Stimulated activated naive CD8-positive, alpha-beta T cell treated with anti-CD3 and anti-CD28 coated beads, Interleukin-15, amount 100 ng/mL, for 72 hours (primary cell): ENCODE measurements around the gene KLF13.

ENCODE experiments used
- ATAC-seq: fragments of 150-1000 bp; cut with Tn5 transposase; 2 replicates; pipeline ENCODE4 v1.10.0; 2021; ENCODE audit warnings: mild to moderate bottlenecking, moderate library complexity
- DNase-seq, 2 donors: peaks; one replicate each; pipeline ENCODE4 v3.0.0; 2021 to 2022
- H3K27ac Mint-ChIP-seq, 2 donors: one replicate each; pipeline ENCODE4 v1.8.0; 2022; ENCODE audit warnings: mild to moderate bottlenecking in 2 of 2, mixed read lengths in 2 of 2, moderate library complexity in 2 of 2
- H3K27me3 Mint-ChIP-seq: one replicate; pipeline ENCODE4 v1.8.0; 2022; ENCODE audit warnings: mixed read lengths
- H3K4me1 Mint-ChIP-seq: one replicate; pipeline ENCODE4 v1.8.0; 2022; ENCODE audit warnings: mild to moderate bottlenecking, mixed read lengths
- H3K4me3 Mint-ChIP-seq, 2 donors: one replicate each; pipeline ENCODE4 v1.8.0; 2022; ENCODE audit warnings: mild to moderate bottlenecking in 2 of 2, mixed read lengths in 2 of 2, moderate library complexity in 1 of 2
- H3K9me3 Mint-ChIP-seq, 2 donors: one replicate each; pipeline ENCODE4 v1.8.0; 2022; ENCODE audit warnings: mixed read lengths in 2 of 2

KLF13 gene

DNA sequence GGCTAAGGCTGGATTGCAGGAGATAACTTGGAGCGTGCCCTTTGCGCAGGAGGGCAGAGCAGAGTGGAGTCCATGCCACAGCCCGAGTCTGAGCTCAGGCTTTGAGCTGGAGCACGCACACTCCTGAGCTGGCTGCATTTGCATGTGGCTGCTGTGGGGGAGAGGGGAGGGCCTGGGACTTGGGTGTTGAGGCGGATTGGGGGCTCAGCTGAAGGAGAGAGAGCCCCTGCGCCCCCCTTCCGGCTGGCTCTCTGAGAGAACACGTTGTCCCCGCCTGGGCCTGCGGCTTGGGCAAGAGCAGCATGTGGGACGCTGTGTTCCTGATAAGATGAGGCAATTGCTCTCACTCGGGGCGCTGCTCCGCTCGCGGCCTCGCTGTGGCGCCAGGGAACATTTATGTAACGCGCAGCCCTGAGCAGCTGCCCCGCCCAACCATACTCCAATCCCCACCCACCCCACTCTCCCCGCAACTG lies 39.1 kb downstream of the KLF13 start:
- peak overlapping the region; percentile 94 to 96 for H3K27ac Mint-ChIP-seq
- ATAC-seq (peak; percentile 79), DNase-seq (peak; percentile 83 to 86)
- peaks cover 100% of the 10 kb centered on the region for H3K4me1 Mint-ChIP-seq
- no peaks in the 10 kb centered on the region for H3K27me3 Mint-ChIP-seq
- peak overlapping the region; percentile 78 to 84 for H3K4me3 Mint-ChIP-seq
- peaks cover 3 to 12% of the 10 kb centered on the region in 2 donors for H3K9me3 Mint-ChIP-seq

DNA sequence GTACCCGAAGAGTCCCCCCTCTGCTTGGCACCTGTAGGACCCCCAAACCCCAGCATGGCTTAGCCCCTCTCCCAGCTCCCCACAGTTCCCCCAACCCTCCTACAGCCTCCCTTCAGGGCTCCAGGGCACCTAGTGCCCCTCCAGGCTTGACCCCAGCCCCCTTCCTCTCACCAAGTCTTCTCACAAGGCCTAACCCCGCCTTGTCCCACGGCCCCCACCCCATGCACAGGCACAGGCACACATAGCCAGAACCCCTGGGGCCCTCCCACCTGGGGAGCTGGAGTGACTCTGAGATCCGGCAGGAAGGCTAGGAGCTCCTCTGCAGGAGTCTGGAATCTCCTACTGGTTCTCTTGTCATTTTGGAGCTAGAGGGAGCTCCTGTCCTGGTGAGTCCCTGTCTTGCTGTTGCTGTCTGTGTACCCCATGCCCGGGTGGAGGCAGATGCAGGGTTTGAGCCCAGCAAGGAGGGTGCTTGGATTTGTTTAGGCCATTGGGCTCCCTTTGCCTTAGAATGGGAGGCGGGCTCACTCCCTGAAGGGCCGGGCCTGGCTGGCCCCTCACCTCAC lies 39.6 kb downstream of the KLF13 start:
- peak in 1 of 2 donors; percentile 34 for DNase-seq
- no peaks in the 10 kb centered on the region for H3K27me3 Mint-ChIP-seq
- peaks cover 100% of the 10 kb centered on the region for H3K4me1 Mint-ChIP-seq
- H3K9me3 Mint-ChIP-seq: peaks cover 3 to 12% of the 10 kb centered on the region in 2 donors
- peak overlapping the region; percentile 94 to 96 for H3K27ac Mint-ChIP-seq
- peak; percentile 1 for ATAC-seq
- H3K4me3 Mint-ChIP-seq: peak overlapping the region; percentile 78 to 84

DNA sequence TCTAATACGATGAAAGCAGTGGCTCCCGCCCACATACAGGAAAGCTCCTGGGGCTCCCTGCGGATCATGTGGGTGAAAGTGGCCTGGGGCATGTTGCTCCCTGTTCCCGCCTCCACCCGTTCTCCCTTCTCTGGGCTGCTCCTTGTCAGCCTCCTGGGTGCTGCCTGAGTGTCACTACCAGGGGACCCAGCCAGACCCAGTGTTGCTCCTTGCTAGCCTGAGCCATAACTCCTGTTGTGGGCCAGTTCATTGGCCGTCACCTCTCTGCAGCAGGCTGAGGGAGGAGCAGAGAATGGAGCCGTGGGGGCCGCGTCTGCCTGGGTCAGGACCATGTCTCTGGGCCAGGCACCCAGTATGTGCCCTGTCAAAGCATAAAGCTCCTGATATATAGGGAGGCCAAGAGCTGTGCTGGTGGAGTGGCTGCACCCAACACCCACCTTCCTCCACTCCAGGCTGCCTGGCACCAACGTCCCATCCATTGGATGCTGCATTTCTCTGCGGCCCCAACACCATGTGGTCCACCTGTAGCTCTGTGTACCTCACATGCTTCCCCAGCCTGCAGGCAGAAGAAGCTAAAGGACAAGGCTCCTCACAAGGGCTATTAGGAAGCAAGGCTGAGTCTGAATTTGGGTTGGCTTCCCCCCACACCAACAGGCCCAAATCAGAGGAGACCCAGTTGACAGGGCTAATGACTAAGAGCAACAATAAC lies 40.5 kb downstream of the KLF13 start:
- peak in 1 of 2 donors; percentile 24 for DNase-seq
- Mint-ChIP-seq H3K27ac (peak overlapping the region; percentile 94 to 96), H3K4me3 (peak overlapping the region; percentile 78 to 84), H3K9me3 (peaks cover 3 to 12% of the 10 kb centered on the region in 2 donors), H3K27me3 (no peaks in the 10 kb centered on the region), H3K4me1 (peaks cover 100% of the 10 kb centered on the region)
- peak; percentile 6 for ATAC-seq

DNA sequence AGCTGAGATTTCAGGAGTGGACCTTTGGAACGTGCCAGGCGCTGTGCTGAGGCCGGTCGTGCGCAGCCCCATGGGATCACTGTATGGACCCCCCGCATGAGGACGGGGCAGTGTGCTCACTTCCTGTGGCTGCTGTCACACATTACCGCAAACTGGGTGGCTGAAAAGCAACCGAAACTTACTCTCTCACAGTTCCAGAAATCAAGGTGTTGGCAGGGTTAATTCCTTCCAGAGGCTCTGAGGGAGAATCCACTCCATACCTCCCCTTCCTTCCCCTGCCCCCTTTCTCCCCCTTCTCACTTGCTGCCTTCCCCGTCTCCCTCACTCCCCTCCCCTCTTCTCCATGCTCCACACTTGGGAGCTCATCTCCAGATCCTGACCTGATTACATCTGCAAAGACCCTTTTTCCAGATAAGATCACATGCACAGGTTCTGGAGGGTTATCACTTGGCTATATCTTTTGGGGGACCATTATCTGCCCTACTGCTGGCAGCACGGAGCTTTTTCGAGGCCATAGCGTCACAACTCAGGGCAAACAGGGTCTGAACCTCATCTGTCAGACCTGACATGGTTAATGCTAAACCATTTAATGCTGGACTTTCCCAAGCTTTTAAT lies 41.2 kb downstream of the KLF13 start:
- H3K9me3 Mint-ChIP-seq: peaks cover 3 to 12% of the 10 kb centered on the region in 2 donors
- H3K27ac Mint-ChIP-seq: peak overlapping the region; percentile 94 to 96
- peak overlapping the region; percentile 78 to 84 for H3K4me3 Mint-ChIP-seq
- DNase-seq (peak in 1 of 2 donors; percentile 59), ATAC-seq (peak; percentile 62)
- H3K27me3 Mint-ChIP-seq: no peaks in the 10 kb centered on the region
- peaks cover 98% of the 10 kb centered on the region for H3K4me1 Mint-ChIP-seq

DNA sequence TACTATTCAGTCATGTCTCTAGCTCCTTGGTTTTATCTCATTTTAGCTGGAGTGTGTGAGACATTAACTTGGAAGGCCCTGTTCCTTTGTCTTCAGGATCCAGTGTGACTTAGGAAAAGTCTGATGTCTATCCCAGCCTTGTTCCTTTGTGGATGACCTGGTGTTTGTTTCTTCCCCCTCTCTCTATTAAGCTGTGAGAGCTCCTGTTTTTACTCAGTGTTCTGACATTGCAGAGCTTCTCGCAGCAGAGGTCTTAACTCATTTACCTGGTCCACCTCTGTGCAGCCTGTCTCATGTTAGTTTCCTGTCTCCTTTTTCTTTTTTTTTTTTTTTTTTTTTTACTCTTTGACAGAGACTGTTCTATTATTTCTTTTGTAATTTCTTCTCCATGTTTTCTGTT lies 43.1 kb downstream of the KLF13 start:
- DNase-seq: no peak
- no peaks in the 10 kb centered on the region for H3K27me3 Mint-ChIP-seq
- ATAC-seq: no peak
- H3K27ac Mint-ChIP-seq: peak overlapping the region; percentile 79 to 94
- H3K4me3 Mint-ChIP-seq: peak overlapping the region; percentile 64 to 68
- peaks cover 96% of the 10 kb centered on the region for H3K4me1 Mint-ChIP-seq
- peaks cover 3 to 12% of the 10 kb centered on the region in 2 donors for H3K9me3 Mint-ChIP-seq

DNA sequence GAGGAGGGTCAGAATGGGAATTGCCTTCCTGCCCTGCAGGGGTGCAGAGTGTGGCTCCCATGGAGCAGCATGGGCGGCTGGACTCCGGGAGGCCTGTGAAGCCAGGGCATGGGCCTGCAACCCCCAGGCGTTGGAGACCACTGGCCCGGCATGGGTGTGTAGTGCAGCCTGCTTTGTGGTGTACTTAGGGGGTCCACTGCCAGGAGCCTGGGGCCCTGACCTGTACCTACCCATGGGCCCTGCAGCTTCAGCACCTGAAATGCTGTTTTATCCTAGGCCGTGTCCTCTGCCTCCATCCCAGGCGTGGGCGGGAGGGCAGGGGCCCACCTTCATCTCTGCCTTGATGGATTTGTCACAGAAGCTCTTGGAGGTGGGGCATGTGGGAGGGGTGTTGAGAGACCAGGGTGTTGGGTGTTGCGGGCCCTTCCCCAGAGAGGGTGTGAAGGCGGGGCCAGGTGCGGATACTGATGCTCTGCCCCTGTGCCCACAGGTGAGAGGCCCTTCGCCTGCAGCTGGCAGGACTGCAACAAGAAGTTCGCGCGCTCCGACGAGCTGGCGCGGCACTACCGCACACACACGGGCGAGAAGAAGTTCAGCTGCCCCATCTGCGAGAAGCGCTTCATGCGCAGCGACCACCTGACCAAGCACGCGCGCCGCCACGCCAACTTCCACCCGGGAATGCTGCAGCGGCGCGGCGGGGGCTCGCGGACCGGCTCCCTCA lies 45.0 kb downstream of the KLF13 start:
- no peak overlapping the region for H3K4me3 Mint-ChIP-seq
- H3K27ac Mint-ChIP-seq: peak overlapping the region in 1 of 2 donors; percentile 88
- no peak for ATAC-seq
- H3K27me3 Mint-ChIP-seq: no peaks in the 10 kb centered on the region
- peaks cover 3 to 12% of the 10 kb centered on the region in 2 donors for H3K9me3 Mint-ChIP-seq
- peaks cover 96% of the 10 kb centered on the region for H3K4me1 Mint-ChIP-seq
- no peak for DNase-seq

DNA sequence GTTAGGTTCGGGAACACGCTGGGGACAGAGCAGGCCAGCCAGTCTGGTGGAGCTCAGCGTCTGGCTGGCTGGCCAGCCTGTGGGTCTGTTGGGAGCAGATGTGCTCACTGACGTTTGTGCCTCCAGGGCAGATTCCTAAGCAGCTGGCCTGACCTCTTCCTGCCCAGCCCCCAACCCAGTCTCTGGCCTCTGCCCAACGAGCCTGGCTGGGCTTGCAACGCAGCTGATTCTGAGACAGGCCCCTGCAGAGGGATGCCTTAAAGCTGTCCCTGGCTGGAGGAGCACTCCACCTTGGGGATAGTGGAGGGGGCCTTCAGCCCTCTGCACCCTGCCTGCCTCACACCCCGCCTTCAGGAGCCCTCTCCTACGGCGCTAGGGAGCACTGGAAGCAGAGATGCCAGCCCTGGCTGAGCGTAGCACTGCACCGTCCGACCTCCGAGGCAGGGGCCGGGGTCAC lies 46.0 kb downstream of the KLF13 start:
- Mint-ChIP-seq H3K27me3 (no peaks in the 10 kb centered on the region), H3K9me3 (peaks cover 3 to 12% of the 10 kb centered on the region in 2 donors), H3K4me1 (peaks cover 96% of the 10 kb centered on the region), H3K27ac (peak overlapping the region in 1 of 2 donors; percentile 54), H3K4me3 (no peak overlapping the region)
- ATAC-seq (no peak), DNase-seq (no peak)

DNA sequence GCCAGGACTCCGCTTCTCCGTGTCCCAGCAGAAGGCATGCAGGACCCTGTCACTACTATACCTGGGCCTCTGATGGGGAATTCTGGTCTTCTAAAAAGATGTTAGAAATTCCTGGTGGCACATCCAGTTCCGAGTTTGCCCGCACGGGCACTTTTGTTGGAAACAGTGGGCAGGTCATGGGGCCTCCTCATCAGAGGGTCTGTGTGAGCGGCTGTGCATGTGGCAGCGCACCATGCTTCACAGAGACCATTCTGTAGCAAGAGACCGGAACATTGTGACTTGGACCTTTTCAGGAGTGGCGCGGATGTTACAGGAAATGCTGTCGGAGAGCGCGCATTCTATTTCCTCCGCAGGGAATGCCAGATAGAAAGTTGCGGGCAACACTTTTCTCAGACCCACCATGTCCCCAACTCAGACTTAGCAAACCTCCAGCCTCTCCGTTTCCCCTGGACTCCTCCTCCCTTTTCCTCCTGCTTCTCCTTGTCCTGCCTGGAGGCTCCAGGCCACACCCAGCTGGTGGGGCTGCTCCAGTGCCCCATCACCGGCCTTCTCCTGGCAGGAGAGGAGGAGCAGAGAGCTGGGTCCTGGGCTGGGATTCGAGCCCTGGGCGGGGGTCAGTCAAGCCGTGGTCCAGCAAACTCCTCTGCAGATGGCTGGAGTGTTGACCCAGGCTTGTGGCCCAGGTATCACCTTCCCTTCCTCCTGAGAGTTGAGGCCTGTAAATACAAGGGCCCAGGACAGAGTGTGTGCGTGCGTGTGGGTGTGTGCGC lies 46.6 kb downstream of the KLF13 start:
- peaks cover 96% of the 10 kb centered on the region for H3K4me1 Mint-ChIP-seq
- no peak for ATAC-seq
- H3K4me3 Mint-ChIP-seq: peak overlapping the region in 1 of 2 donors; percentile 46
- H3K9me3 Mint-ChIP-seq: peaks cover 3 to 12% of the 10 kb centered on the region in 2 donors
- DNase-seq: no peak
- H3K27ac Mint-ChIP-seq: peak overlapping the region in 1 of 2 donors; percentile 88
- H3K27me3 Mint-ChIP-seq: no peaks in the 10 kb centered on the region

DNA sequence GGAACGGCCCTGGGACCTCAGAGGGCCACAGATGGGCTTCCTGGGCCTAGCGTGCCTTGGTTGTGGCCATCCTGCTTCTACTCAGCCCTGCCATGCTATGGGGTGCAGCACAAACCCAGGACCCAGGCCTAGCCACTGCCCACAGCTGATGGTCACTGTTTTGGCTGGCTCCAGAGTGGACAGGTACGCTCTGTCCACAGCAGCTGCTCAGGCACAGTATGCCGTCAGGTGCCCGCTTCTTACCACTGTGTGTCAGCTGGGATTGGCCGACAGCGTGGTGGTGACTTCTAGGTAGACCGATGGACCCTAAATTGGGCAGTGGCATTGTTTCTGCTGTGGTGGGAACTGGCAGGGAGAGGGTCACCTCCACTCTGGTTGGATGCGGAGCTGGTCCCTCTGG lies 47.3 kb downstream of the KLF13 start:
- Mint-ChIP-seq H3K27ac (no peak overlapping the region), H3K9me3 (peaks cover 3 to 10% of the 10 kb centered on the region in 2 donors), H3K27me3 (no peaks in the 10 kb centered on the region), H3K4me1 (peaks cover 96% of the 10 kb centered on the region), H3K4me3 (no peak overlapping the region)
- no peak for DNase-seq
- ATAC-seq: no peak

DNA sequence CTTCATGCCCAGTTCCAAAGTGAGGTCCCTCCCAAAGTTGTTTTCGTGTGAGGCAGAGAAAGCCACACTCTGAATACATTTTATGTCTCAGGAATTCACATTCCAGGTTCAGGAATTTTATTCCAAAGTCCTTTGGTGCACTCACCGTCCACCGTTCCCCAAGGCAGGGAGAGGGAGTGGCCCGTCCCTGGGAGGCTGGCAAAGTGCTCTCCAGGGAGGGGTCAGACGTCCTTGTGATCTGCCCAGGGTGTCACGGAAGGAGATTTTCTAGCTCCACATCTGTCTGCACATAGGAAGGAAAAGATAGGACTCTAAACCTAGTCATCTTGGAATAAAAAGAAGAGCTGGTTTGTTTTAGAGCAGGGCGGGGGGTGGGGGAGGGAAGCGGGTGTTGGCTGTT lies 47.9 kb downstream of the KLF13 start:
- H3K4me1 Mint-ChIP-seq: peaks cover 96% of the 10 kb centered on the region
- H3K27ac Mint-ChIP-seq: no peak overlapping the region
- H3K27me3 Mint-ChIP-seq: no peaks in the 10 kb centered on the region
- peaks cover 3 to 4% of the 10 kb centered on the region in 2 donors for H3K9me3 Mint-ChIP-seq
- ATAC-seq (no peak), DNase-seq (no peak)
- H3K4me3 Mint-ChIP-seq: no peak overlapping the region

DNA sequence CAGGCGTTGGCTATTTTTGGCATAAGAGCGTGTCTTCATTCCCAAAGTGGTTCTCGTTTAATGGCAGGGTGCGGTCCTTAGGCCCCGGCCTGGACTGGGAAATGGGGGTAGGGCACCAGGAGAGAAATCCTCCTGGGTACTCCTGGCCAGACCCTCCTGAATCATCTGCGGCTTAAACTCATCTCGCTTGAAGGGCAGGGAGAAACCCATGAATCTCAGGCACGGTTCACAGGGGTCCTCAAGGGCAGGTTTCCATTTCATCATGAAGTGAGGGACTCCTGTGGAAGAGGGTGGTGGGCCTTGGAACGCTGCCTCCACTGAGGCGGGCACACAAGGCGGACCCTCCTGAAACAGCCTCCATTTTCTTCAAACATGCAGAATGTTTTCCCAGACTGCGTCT lies 48.4 kb downstream of the KLF13 start:
- Mint-ChIP-seq H3K27ac (no peak overlapping the region), H3K4me3 (no peak overlapping the region), H3K4me1 (peaks cover 94% of the 10 kb centered on the region), H3K9me3 (no peaks in the 10 kb centered on the region), H3K27me3 (no peaks in the 10 kb centered on the region)
- no peak for ATAC-seq
- no peak for DNase-seq

DNA sequence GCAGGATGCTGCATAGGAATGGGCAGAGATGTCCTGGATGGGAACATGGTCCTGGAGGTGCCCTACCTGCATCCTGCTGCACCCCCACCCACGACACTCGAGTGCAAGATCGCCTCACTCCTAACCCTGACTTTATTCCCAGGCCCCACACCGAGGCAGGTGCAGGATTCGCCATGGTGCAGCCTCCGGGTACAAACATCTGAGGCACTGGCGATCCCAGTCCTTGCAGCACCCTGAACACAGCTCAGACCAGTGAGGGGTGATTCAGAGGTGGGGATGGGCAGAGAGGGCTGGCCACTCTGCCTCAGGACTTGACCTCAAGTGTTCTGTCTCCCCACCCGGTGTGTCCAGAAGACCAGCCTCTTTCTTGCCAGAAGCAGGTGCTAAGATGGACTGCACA lies 49.1 kb downstream of the KLF13 start:
- no peaks in the 10 kb centered on the region for H3K27me3 Mint-ChIP-seq
- ATAC-seq (no peak), DNase-seq (no peak)
- peaks cover 86% of the 10 kb centered on the region for H3K4me1 Mint-ChIP-seq
- no peaks in the 10 kb centered on the region for H3K9me3 Mint-ChIP-seq
- no peak overlapping the region for H3K27ac Mint-ChIP-seq
- no peak overlapping the region for H3K4me3 Mint-ChIP-seq

DNA sequence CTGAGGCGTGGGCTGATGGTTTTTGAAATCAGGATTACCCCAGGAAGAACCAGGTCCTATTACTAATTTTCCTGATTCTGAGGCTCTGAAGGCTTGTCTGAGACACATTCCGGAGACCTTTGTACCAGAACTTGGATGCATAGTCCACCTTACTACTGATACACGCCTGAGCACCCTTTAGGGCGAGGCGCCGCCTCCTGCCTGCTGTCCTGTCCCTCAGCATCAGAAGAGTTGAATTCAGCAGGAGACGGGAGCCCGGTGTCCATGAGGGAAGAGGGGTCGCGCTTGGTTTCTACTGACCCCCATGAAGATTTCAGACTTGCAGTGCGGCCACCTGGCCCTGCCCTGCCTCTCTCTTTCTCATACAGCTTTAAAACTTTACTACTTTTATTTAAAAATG lies 49.9 kb downstream of the KLF13 start:
- peak overlapping the region in 1 of 2 donors; percentile 16 for H3K4me3 Mint-ChIP-seq
- no peak for ATAC-seq

DNA sequence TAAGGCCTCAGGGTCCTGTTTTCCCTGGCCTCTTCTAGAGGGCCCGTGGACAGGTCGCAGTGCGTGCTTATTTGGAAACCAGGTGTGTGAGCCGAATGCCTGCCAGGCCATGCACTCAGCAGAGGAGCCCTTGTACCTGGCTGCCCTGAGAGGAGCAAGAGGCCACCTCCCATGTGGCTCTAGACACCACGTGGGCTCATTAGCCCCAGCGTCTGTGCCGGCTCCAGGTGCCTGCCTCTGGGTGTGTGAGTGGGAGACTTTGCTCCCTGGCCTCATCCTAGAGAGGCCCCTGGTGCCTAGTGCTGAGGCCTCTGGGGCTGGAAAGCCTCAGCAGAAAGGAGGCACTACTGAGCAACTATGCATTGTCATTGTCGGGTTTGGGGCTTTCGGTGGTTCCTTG lies 50.4 kb downstream of the KLF13 start:
- no peaks in the 10 kb centered on the region for H3K9me3 Mint-ChIP-seq
- H3K4me1 Mint-ChIP-seq: peaks cover 82% of the 10 kb centered on the region
- peak overlapping the region in 1 of 2 donors; percentile 48 for H3K27ac Mint-ChIP-seq
- DNase-seq: no peak
- no peaks in the 10 kb centered on the region for H3K27me3 Mint-ChIP-seq
- no peak for ATAC-seq
- H3K4me3 Mint-ChIP-seq: peak overlapping the region in 1 of 2 donors; percentile 26

More for the DNA sequence above, 49.9 kb downstream of the KLF13 start:
- Mint-ChIP-seq H3K9me3 (no peaks in the 10 kb centered on the region), H3K27me3 (no peaks in the 10 kb centered on the region), H3K27ac (no peak overlapping the region), H3K4me1 (peaks cover 82% of the 10 kb centered on the region)
- no peak for DNase-seq
